Right atrium auricular region (tissue), 2 donors: ENCODE data around the gene FAM53B. TPM values are rescaled to one million over a fixed set of nuclear protein-coding genes. Genes with fewer than 3 reads are reported as not detected.

Experiments
- DNase-seq: peaks from one replicate; pipeline ENCODE4 v3.0.0-alpha.2; 2019; ENCODE audit warnings: low spot score
- H3K27ac ChIP-seq, 2 donors: fragments of 200-600 bp; sonication (generic); 1 replicate in 1 of 2; 2 replicates in 1 of 2; pipeline ENCODE4 v1.5.1; 2016 to 2019
- H3K27me3 ChIP-seq, 2 donors: fragments of 200-600 bp; sonication (generic); one replicate each; pipeline versions ENCODE4 v1.5.1 to v1.6.0; 2017 to 2019
- H3K36me3 ChIP-seq: fragments of 200-600 bp; sonication (generic); one replicate; pipeline ENCODE4 v1.5.1; 2016
- H3K4me1 ChIP-seq, 2 donors: fragments of 200-600 bp; sonication (generic); one replicate each; pipeline versions ENCODE4 v1.5.1 to v1.6.0; 2017 to 2019
- H3K4me3 ChIP-seq, 2 donors: fragments of 200-600 bp; sonication (generic); 1 replicate in 1 of 2; 2 replicates in 1 of 2; pipeline ENCODE4 v1.5.1; 2017 to 2019; ENCODE audit warnings: mild to moderate bottlenecking in 1 of 2, moderate library complexity in 1 of 2
- H3K9me3 ChIP-seq, 2 donors: fragments of 200-600 bp; sonication (generic); one replicate each; pipeline ENCODE4 v1.5.1; 2019
- CTCF ChIP-seq, 2 donors: fragments of 200-600 bp; sonication (generic); IDR thresholded peaks; one replicate each; pipeline ENCODE4 v1.5.1; 2019; ENCODE audit warnings: antibody characterized with exemption in 2 of 2
- total RNA-seq, 2 donors: library from RNA; depleted of rRNA; stranded (reverse); fragments of >200 nt; gene quantifications; one replicate each; pipeline ENCODE4 v1.1.0, GENCODE V29; 2016

The FAM53B gene
- total RNA-seq, 2 donors from 2014 or later, result 30.3 to 31.1 TPM

GRCh38 chr10:124701038-124701365 lies 43.2 kb downstream of the FAM53B start:
- Histone ChIP-seq H3K36me3 (no peaks in the 10 kb centered on the region), H3K4me3 (no peak overlapping the region), H3K27ac (peak overlapping the region; percentile 88 to 91), H3K9me3 (no peaks in the 10 kb centered on the region), H3K27me3 (no peaks in the 10 kb centered on the region), H3K4me1 (peaks cover 0 to 97% of the 10 kb centered on the region in 2 donors)
- no peak for TF ChIP-seq CTCF (IDR thresholded peaks at IDR 0.05)
- no peak for DNase-seq

- DNase-seq, result no peak
- Histone ChIP-seq H3K9me3 (no peaks in the 10 kb centered on the region), H3K27me3 (no peaks in the 10 kb centered on the region), H3K4me3 (no peak overlapping the region), H3K4me1 (peaks cover 0 to 92% of the 10 kb centered on the region in 2 donors), H3K36me3 (no peaks in the 10 kb centered on the region), H3K27ac (peak overlapping the region; percentile 88 to 91)
- no peak for TF ChIP-seq CTCF (IDR thresholded peaks at IDR 0.05)
Observed at GRCh38 chr10:124700293-124701037, 43.7 kb downstream of the FAM53B start.

- no peak for DNase-seq
- Histone ChIP-seq H3K36me3 (peaks cover 3% of the 10 kb centered on the region), H3K27ac (peak overlapping the region; percentile 88 to 91), H3K4me1 (peaks cover 0 to 88% of the 10 kb centered on the region in 2 donors), H3K9me3 (no peaks in the 10 kb centered on the region), H3K27me3 (no peaks in the 10 kb centered on the region), H3K4me3 (no peak overlapping the region)
- no peak for TF ChIP-seq CTCF (IDR thresholded peaks at IDR 0.05)
Observed at GRCh38 chr10:124699471-124700292, 44.5 kb downstream of the FAM53B start.

GRCh38 chr10:124698545-124699469 lies 45.4 kb downstream of the FAM53B start:
- Histone ChIP-seq H3K27ac (peak overlapping the region; percentile 88 to 91), H3K4me3 (no peak overlapping the region), H3K36me3 (peaks cover 6% of the 10 kb centered on the region), H3K27me3 (no peaks in the 10 kb centered on the region), H3K9me3 (no peaks in the 10 kb centered on the region), H3K4me1 (peaks cover 0 to 88% of the 10 kb centered on the region in 2 donors)
- no peak for TF ChIP-seq CTCF (IDR thresholded peaks at IDR 0.05)
- DNase-seq, result no peak

- Histone ChIP-seq H3K9me3 (no peaks in the 10 kb centered on the region), H3K27me3 (no peaks in the 10 kb centered on the region), H3K4me1 (peaks cover 0 to 85% of the 10 kb centered on the region in 2 donors), H3K27ac (peak overlapping the region in 1 of 2 donors; percentile 88), H3K36me3 (peaks cover 6% of the 10 kb centered on the region), H3K4me3 (no peak overlapping the region)
- no peak for DNase-seq
- TF ChIP-seq CTCF (IDR thresholded peaks at IDR 0.05), result no peak
Observed at GRCh38 chr10:124697837-124698544, 46.2 kb downstream of the FAM53B start.
